Neuronal stem cell (in vitro differentiated cells): ENCODE data around the gene CBY3. TPM values are rescaled to one million over a fixed set of nuclear protein-coding genes. Genes with fewer than 3 reads are reported as not detected.

ENCODE experiments used
- DNase-seq: peaks from one replicate; pipeline ENCODE4 v3.0.0-alpha.2; 2013; ENCODE audit warnings: low spot score
- H2AFZ ChIP-seq: one replicate; pipeline ENCODE4 v1.6.1; 2013; ENCODE audit warnings: mild to moderate bottlenecking, low read length, inconsistent platforms
- H2AK5ac ChIP-seq: 2 replicates; pipeline ENCODE4 v1.6.1; 2013; ENCODE audit warnings: low read depth, mild to moderate bottlenecking, inconsistent platforms, low read length, moderate library complexity, mixed read lengths
- H2BK120ac ChIP-seq: 2 replicates; pipeline ENCODE4 v1.6.1; 2013; ENCODE audit warnings: low read depth, mild to moderate bottlenecking, inconsistent platforms, low read length, moderate library complexity, mixed read lengths
- H2BK12ac ChIP-seq: one replicate; pipeline ENCODE4 v1.6.1; 2013; ENCODE audit warnings: low read length, inconsistent platforms
- H2BK15ac ChIP-seq: 2 replicates; pipeline ENCODE4 v1.6.1; 2013; ENCODE audit warnings: mild to moderate bottlenecking, low read length, inconsistent platforms, mixed read lengths
- H2BK5ac ChIP-seq: one replicate; pipeline ENCODE4 v1.6.1; 2013; ENCODE audit warnings: inconsistent platforms, mild to moderate bottlenecking, low read length, moderate library complexity
- H3K14ac ChIP-seq: one replicate; pipeline ENCODE4 v1.6.1; 2013; ENCODE audit warnings: low read length, inconsistent platforms
- H3K18ac ChIP-seq: 2 replicates; pipeline ENCODE4 v1.6.1; 2013; ENCODE audit warnings: low read length, inconsistent platforms
- H3K23ac ChIP-seq: 2 replicates; pipeline ENCODE4 v1.6.1; 2013; ENCODE audit warnings: low read depth, mild to moderate bottlenecking, mixed read lengths, low read length, inconsistent platforms; ENCODE audit not compliant: poor library complexity
- H3K27ac ChIP-seq: replicated peaks from 3 replicates; pipeline ENCODE4 v1.5.1; 2013; ENCODE audit warnings: low read length, inconsistent platforms
- H3K27me3 ChIP-seq, 3 experiments: 2 replicates each; pipeline ENCODE4 v1.6.1; 2013; ENCODE audit warnings: low read length in 3 of 3, mild to moderate bottlenecking in 2 of 3, inconsistent platforms in 1 of 3, low read depth in 1 of 3, mixed read lengths in 1 of 3, moderate library complexity in 1 of 3; ENCODE audit not compliant: control insufficient read depth in 3 of 3, insufficient read depth in 3 of 3
- H3K36me3 ChIP-seq, 2 donors: replicated peaks in 1 of 2; 2 replicates each; pipeline ENCODE4 v1.6.1; 2013; ENCODE audit warnings: low read length in 2 of 2; ENCODE audit not compliant: control insufficient read depth in 2 of 2, insufficient read depth in 2 of 2
- H3K4ac ChIP-seq: 2 replicates; pipeline ENCODE4 v1.6.1; 2013; ENCODE audit warnings: inconsistent platforms, mild to moderate bottlenecking, low read length, moderate library complexity
- H3K4me1 ChIP-seq, 2 donors: 1 replicate in 1 of 2; 2 replicates in 1 of 2; pipeline ENCODE4 v1.6.1; 2013; ENCODE audit warnings: low read length in 2 of 2, low read depth in 1 of 2; ENCODE audit not compliant: control insufficient read depth in 2 of 2, insufficient read depth in 1 of 2
- H3K4me2 ChIP-seq: one replicate; pipeline ENCODE4 v1.6.1; 2013; ENCODE audit warnings: mild to moderate bottlenecking, low read length, inconsistent platforms; ENCODE audit not compliant: insufficient read depth, poor library complexity, severe bottlenecking
- H3K4me3 ChIP-seq, 2 donors: 2 replicates each; pipeline ENCODE4 v1.5.1; 2013; ENCODE audit warnings: low read length in 2 of 2, mild to moderate bottlenecking in 2 of 2, inconsistent platforms in 1 of 2, moderate library complexity in 1 of 2
- H3K79me1 ChIP-seq: one replicate; pipeline ENCODE4 v1.6.1; 2013; ENCODE audit warnings: low read depth, mild to moderate bottlenecking, inconsistent platforms, low read length, moderate library complexity
- H3K9ac ChIP-seq: one replicate; pipeline ENCODE4 v1.6.1; 2013; ENCODE audit warnings: mild to moderate bottlenecking, low read depth, low read length, inconsistent platforms; ENCODE audit not compliant: poor library complexity
- H3K9me3 ChIP-seq, 2 donors: replicated peaks in 1 of 2; 2 replicates each; pipeline versions ENCODE3 to v1.6.1; 2013; ENCODE audit warnings: low read length in 2 of 2, mild to moderate bottlenecking in 2 of 2, inconsistent platforms in 1 of 2, low read depth in 1 of 2, mixed read lengths in 1 of 2, moderate library complexity in 1 of 2; ENCODE audit not compliant: control insufficient read depth in 2 of 2, insufficient read depth in 1 of 2
- H4K8ac ChIP-seq: one replicate; pipeline ENCODE4 v1.6.1; 2013; ENCODE audit warnings: low read depth, mild to moderate bottlenecking, inconsistent platforms, low read length, moderate library complexity
- H4K91ac ChIP-seq: one replicate; pipeline ENCODE4 v1.6.1; 2013; ENCODE audit warnings: low read length, low read depth, mild to moderate bottlenecking, inconsistent platforms; ENCODE audit not compliant: poor library complexity
- WGBS, 2 donors: extraction: QIAGEN DNeasy Blood & Tissue Kit; methylation state at CpG; one replicate each; pipeline ENCODE4 v1.1.7; 2013; ENCODE audit warnings: missing lambda C conversion rate in 2 of 2, mixed read lengths in 1 of 2; ENCODE audit not compliant: insufficient read length in 2 of 2, insufficient replicate concordance in 1 of 2; ENCODE audit errors: extremely low coverage in 2 of 2; 5-methylcytosine and 5-hydroxymethylcytosine counted together
- polyA plus RNA-seq, 2 experiments: library from polyadenylated mRNA; stranded (reverse); fragments of 200-250 nt; gene quantifications; one replicate each; pipeline ENCODE4 v1.2.3, GENCODE V29; 2013

CBY3 gene
- polyA plus RNA-seq (2013, experiment 1 of 2) = not detected
- 0.07 TPM for polyA plus RNA-seq (2013, experiment 2 of 2)

- no peak within 1 kb of the TSS for H2BK5ac ChIP-seq
- H2AK5ac ChIP-seq = no peak within 1 kb of the TSS
- no peak within 1 kb of the TSS for H2BK15ac ChIP-seq
- no peak within 1 kb of the TSS for H3K9ac ChIP-seq
- WGBS, 2 donors = no CpG with 5 or more reads among the region's 5 CpGs
- H3K18ac ChIP-seq = no peak within 1 kb of the TSS
- H4K8ac ChIP-seq = no peak within 1 kb of the TSS
- H4K91ac ChIP-seq = no peak within 1 kb of the TSS
- H3K14ac ChIP-seq = no peak within 1 kb of the TSS
- peaks cover 0 to 2% (median 0%) of the 10 kb centered on the region in 3 experiments for H3K27me3 ChIP-seq
- H3K4me1 ChIP-seq = peaks cover 0 to 7% of the 10 kb centered on the region in 2 donors
- no peak within 1 kb of the TSS for H3K27ac ChIP-seq
- H3K4me3 ChIP-seq = no peak within 1 kb of the TSS
- H3K36me3 ChIP-seq = peaks cover 0 to 6% of the 10 kb centered on the region in 2 donors
- H3K4ac ChIP-seq = no peak within 1 kb of the TSS
- no peak within 1 kb of the TSS for H2BK12ac ChIP-seq
- no peak within 1 kb of the TSS for H2AFZ ChIP-seq
- H2BK120ac ChIP-seq = no peak within 1 kb of the TSS
- no peak for DNase-seq
- H3K4me2 ChIP-seq = no peak within 1 kb of the TSS
- peaks cover 4% of the 10 kb centered on the region for H3K79me1 ChIP-seq
- H3K9me3 ChIP-seq = peaks cover 0 to 3% of the 10 kb centered on the region in 2 donors
- no peak within 1 kb of the TSS for H3K23ac ChIP-seq
Observed at GRCh38 chr5:179680780-179681401, at the start of gene CBY3. Gene CBY3, minus strand, starts transcription at chr5:179681034. Its CDS starts 116 bp downstream, at chr5:179680918.

GRCh38 chr5:179730356-179730755 is 49.5 kb upstream of the CBY3 start:
- no peak overlapping the region for H3K4ac ChIP-seq
- no peak overlapping the region for H2AK5ac ChIP-seq
- no peak overlapping the region for H3K9ac ChIP-seq
- no peak overlapping the region for H3K14ac ChIP-seq
- no peak overlapping the region for H3K18ac ChIP-seq
- no peak overlapping the region for H2BK5ac ChIP-seq
- DNase-seq = no peak
- no CpG with 5 or more reads among the region's 3 CpGs for WGBS, 2 donors
- peaks cover 2% of the 10 kb centered on the region in 2 donors for H3K4me1 ChIP-seq
- no peak overlapping the region for H2BK120ac ChIP-seq
- H2BK15ac ChIP-seq = no peak overlapping the region
- H3K27me3 ChIP-seq = no peaks in the 10 kb centered on the region
- peaks cover 21 to 80% of the 10 kb centered on the region in 2 donors for H3K36me3 ChIP-seq
- no peak overlapping the region for H3K23ac ChIP-seq
- no peaks in the 10 kb centered on the region for H3K9me3 ChIP-seq
- H3K4me3 ChIP-seq = no peak overlapping the region
- peaks cover 6% of the 10 kb centered on the region for H3K79me1 ChIP-seq
- no peak overlapping the region for H4K91ac ChIP-seq
- no peak overlapping the region for H3K27ac ChIP-seq
- no peak overlapping the region for H2BK12ac ChIP-seq
- H3K4me2 ChIP-seq = no peak overlapping the region
- no peak overlapping the region for H2AFZ ChIP-seq
- H4K8ac ChIP-seq = no peak overlapping the region

- H3K27ac ChIP-seq = no peak overlapping the region
- H2AFZ ChIP-seq = no peak overlapping the region
- DNase-seq = no peak
- H2BK12ac ChIP-seq = no peak overlapping the region
- H4K8ac ChIP-seq = no peak overlapping the region
- H3K4me2 ChIP-seq = no peak overlapping the region
- no peak overlapping the region for H2AK5ac ChIP-seq
- WGBS, 2 donors = no CpG with 5 or more reads among the region's 3 CpGs
- H2BK5ac ChIP-seq = no peak overlapping the region
- H3K9me3 ChIP-seq = no peaks in the 10 kb centered on the region
- H4K91ac ChIP-seq = no peak overlapping the region
- H3K4me3 ChIP-seq = no peak overlapping the region
- no peaks in the 10 kb centered on the region for H3K27me3 ChIP-seq
- H3K36me3 ChIP-seq = peaks cover 25 to 80% of the 10 kb centered on the region in 2 donors
- no peak overlapping the region for H2BK120ac ChIP-seq
- H3K14ac ChIP-seq = no peak overlapping the region
- H3K18ac ChIP-seq = no peak overlapping the region
- H3K23ac ChIP-seq = no peak overlapping the region
- H3K4me1 ChIP-seq = peaks cover 2% of the 10 kb centered on the region in 2 donors
- no peak overlapping the region for H2BK15ac ChIP-seq
- no peak overlapping the region for H3K9ac ChIP-seq
- no peak overlapping the region for H3K4ac ChIP-seq
- H3K79me1 ChIP-seq = peaks cover 6% of the 10 kb centered on the region
Observed at GRCh38 chr5:179729727-179730126, 48.9 kb upstream of the CBY3 start.

- no peak overlapping the region for H2BK120ac ChIP-seq
- H3K23ac ChIP-seq = no peak overlapping the region
- H3K36me3 ChIP-seq = peaks cover 25 to 80% of the 10 kb centered on the region in 2 donors
- H4K8ac ChIP-seq = no peak overlapping the region
- no peak overlapping the region for H3K4me3 ChIP-seq
- H4K91ac ChIP-seq = no peak overlapping the region
- no peak overlapping the region for H3K27ac ChIP-seq
- H2BK12ac ChIP-seq = no peak overlapping the region
- H3K27me3 ChIP-seq = no peaks in the 10 kb centered on the region
- peaks cover 0 to 2% of the 10 kb centered on the region in 2 donors for H3K4me1 ChIP-seq
- H2AK5ac ChIP-seq = no peak overlapping the region
- H3K14ac ChIP-seq = no peak overlapping the region
- H3K79me1 ChIP-seq = peaks cover 6% of the 10 kb centered on the region
- no CpG with 5 or more reads among the region's 4 CpGs for WGBS, 2 donors
- H2AFZ ChIP-seq = no peak overlapping the region
- no peak overlapping the region for H3K4ac ChIP-seq
- H3K18ac ChIP-seq = no peak overlapping the region
- H2BK15ac ChIP-seq = no peak overlapping the region
- no peak overlapping the region for H3K9ac ChIP-seq
- no peak overlapping the region for H3K4me2 ChIP-seq
- no peak for DNase-seq
- no peak overlapping the region for H2BK5ac ChIP-seq
- H3K9me3 ChIP-seq = no peaks in the 10 kb centered on the region
Observed at GRCh38 chr5:179729303-179729702, 48.5 kb upstream of the CBY3 start.
